Measurements from ENCODE around the gene ARFIP1. TPM values are rescaled to one million over a fixed set of nuclear protein-coding genes. Genes with fewer than 3 reads are reported as not detected.

The ARFIP1 gene
- total RNA-seq, 3 donors from 2014 or later (not counting 1 experiment from before 2014, with no cell fraction given) = 13.7 to 20.6 (median 14.6) TPM

DNA sequence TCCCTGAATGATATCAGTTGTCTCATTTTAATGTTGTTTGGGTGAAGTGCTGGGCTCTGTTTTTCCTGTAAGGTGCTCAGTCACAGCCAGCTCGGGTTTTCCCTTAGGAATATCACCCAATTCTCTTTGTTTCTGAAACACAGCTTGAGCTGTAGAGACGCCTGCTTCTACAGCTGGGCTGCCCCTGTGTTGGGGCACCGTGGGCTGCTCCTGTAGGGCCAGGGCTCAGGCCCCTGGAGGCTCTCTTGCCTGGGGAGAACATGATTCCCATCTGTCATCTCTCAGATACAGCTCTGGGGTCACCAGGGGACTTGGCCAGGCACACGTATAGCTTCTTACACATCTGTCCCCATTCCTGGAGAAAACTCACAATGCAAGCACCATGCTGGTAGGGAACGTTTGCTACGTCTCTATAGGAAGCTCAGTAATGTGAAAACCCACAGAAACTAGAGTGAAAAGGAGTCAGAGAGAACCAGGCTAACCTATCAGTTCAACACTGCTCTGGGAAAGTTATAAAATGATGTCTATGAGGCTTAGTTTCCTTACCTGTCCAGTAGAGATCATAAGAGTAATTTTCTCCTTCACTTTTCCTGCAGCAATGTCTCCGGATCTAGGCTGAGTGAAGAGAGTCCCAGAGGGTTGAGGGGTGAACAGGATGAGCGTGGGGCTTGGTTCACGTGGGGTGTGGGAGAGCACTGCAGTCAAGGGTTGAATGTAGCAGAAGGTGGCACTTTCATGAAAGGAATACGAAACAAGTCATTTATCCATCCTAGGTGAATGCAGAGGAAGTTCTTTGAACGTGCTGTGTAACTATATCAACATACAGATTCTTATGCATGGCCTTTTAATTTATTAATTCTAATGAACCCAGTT lies 170.9 kb downstream of the ARFIP1 start:
- Mint-ChIP-seq H3K36me3 (no peaks in the 10 kb centered on the region), H3K9me3 (no peaks in the 10 kb centered on the region), H3K27me3 (ENCODE audit: low read depth in 2 of 2) (peaks cover 0 to 6% of the 10 kb centered on the region in 2 donors), H3K4me1 (no peaks in the 10 kb centered on the region), H3K27ac (no peak overlapping the region), H3K4me3 (no peak overlapping the region)
- Histone ChIP-seq H3K36me3 (ENCODE audit: control insufficient read depth, insufficient read depth, low read length) (no peaks in the 10 kb centered on the region), H3K27ac (ENCODE audit: low read length) (no peak overlapping the region), H3K4me3 (ENCODE audit: low read length) (no peak overlapping the region), H3K9me3 (ENCODE audit: control insufficient read depth, insufficient read depth, low read length) (no peaks in the 10 kb centered on the region), H3K27me3 (ENCODE audit: control insufficient read depth, insufficient read depth, low read length) (no peaks in the 10 kb centered on the region), H3K4me1 (ENCODE audit: control insufficient read depth, insufficient read depth, low read length) (no peaks in the 10 kb centered on the region)
- DNase-seq (no peak), ATAC-seq (no peak)
- WGBS (ENCODE audit: insufficient coverage) = 90% methylated on average over 10 of the region's 11 CpGs
- TF ChIP-seq CTCF (IDR thresholded peaks at IDR 0.05) = no peak
- intact Hi-C loops (cut with micrococcal nuclease) = no loop called here

- DNase-seq (no peak), ATAC-seq (no peak)
- H3K36me3 Mint-ChIP-seq = no peaks in the 10 kb centered on the region
- H3K4me3 Mint-ChIP-seq = no peak overlapping the region
- H3K27me3 Mint-ChIP-seq (ENCODE audit: low read depth in 2 of 2) = peaks cover 0 to 6% of the 10 kb centered on the region in 2 donors
- no peak for TF ChIP-seq CTCF (IDR thresholded peaks at IDR 0.05)
- 56% methylated on average over 2 of the region's 3 CpGs for WGBS (ENCODE audit: insufficient coverage)
- no peak overlapping the region for H3K4me3 ChIP-seq (ENCODE audit: low read length)
- intact Hi-C loops (cut with micrococcal nuclease) = no loop called here
- no peak overlapping the region for H3K27ac ChIP-seq (ENCODE audit: low read length)
- H3K4me1 ChIP-seq (ENCODE audit: control insufficient read depth, insufficient read depth, low read length) = peaks cover 2% of the 10 kb centered on the region
- no peaks in the 10 kb centered on the region for H3K9me3 Mint-ChIP-seq
- no peaks in the 10 kb centered on the region for H3K9me3 ChIP-seq (ENCODE audit: control insufficient read depth, insufficient read depth, low read length)
- H3K4me1 Mint-ChIP-seq = peaks cover 0 to 5% of the 10 kb centered on the region in 2 donors
- H3K36me3 ChIP-seq (ENCODE audit: control insufficient read depth, insufficient read depth, low read length) = no peaks in the 10 kb centered on the region
- no peak overlapping the region for H3K27ac Mint-ChIP-seq
- no peaks in the 10 kb centered on the region for H3K27me3 ChIP-seq (ENCODE audit: control insufficient read depth, insufficient read depth, low read length)
Observed at GRCh38 chr4:152951348-152951747, 171.6 kb downstream of the ARFIP1 start.

DNA sequence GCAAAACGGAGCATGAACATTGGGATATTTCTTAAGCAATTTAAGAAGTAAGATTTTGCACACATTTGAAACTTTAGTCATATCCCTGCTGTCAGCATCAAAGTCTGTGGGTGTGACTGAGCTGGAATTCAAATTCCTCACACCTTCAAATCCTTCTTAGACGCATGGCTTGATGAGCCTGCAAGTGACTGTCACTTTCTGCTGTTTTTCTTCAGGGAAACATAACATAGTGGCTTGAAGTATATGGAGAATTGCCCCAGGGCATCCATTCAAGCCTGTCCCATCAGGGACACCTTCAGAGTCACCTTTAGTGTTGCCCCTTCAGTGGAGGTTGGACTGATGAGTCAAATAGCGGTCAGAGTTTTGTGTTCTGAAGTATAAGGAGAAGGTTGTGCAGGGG lies 173.8 kb downstream of the ARFIP1 start:
- Mint-ChIP-seq H3K27ac (no peak overlapping the region), H3K36me3 (no peaks in the 10 kb centered on the region), H3K4me3 (no peak overlapping the region), H3K9me3 (no peaks in the 10 kb centered on the region), H3K4me1 (peaks cover 21 to 26% of the 10 kb centered on the region in 2 donors), H3K27me3 (ENCODE audit: low read depth in 2 of 2) (no peaks in the 10 kb centered on the region)
- ATAC-seq = no peak
- TF ChIP-seq CTCF (IDR thresholded peaks at IDR 0.05) = no peak
- intact Hi-C loops (cut with micrococcal nuclease) = no loop called here
- Histone ChIP-seq H3K9me3 (ENCODE audit: control insufficient read depth, insufficient read depth, low read length) (no peaks in the 10 kb centered on the region), H3K36me3 (ENCODE audit: control insufficient read depth, insufficient read depth, low read length) (no peaks in the 10 kb centered on the region), H3K4me3 (ENCODE audit: low read length) (no peak overlapping the region), H3K27me3 (ENCODE audit: control insufficient read depth, insufficient read depth, low read length) (no peaks in the 10 kb centered on the region), H3K27ac (ENCODE audit: low read length) (no peak overlapping the region), H3K4me1 (ENCODE audit: control insufficient read depth, insufficient read depth, low read length) (peaks cover 20% of the 10 kb centered on the region)
- 86% methylated on average over 1 of the region's 3 CpGs for WGBS (ENCODE audit: insufficient coverage)
- DNase-seq = no peak

Measured in natural killer cell (primary cell).